Measurements from ENCODE around the gene ZNF579.

- TF ChIP-seq, protein P1, sequence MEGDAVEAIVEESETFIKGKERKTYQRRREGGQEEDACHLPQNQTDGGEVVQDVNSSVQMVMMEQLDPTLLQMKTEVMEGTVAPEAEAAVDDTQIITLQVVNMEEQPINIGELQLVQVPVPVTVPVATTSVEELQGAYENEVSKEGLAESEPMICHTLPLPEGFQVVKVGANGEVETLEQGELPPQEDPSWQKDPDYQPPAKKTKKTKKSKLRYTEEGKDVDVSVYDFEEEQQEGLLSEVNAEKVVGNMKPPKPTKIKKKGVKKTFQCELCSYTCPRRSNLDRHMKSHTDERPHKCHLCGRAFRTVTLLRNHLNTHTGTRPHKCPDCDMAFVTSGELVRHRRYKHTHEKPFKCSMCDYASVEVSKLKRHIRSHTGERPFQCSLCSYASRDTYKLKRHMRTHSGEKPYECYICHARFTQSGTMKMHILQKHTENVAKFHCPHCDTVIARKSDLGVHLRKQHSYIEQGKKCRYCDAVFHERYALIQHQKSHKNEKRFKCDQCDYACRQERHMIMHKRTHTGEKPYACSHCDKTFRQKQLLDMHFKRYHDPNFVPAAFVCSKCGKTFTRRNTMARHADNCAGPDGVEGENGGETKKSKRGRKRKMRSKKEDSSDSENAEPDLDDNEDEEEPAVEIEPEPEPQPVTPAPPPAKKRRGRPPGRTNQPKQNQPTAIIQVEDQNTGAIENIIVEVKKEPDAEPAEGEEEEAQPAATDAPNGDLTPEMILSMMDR (IDR thresholded peaks at IDR 0.05 in 8 of 11, conservative IDR thresholded peaks at IDR 0.05 in 3 of 11), result no peak
- no peak for TF ChIP-seq POLR2AphosphoS5 (IDR thresholded peaks at IDR 0.05)
These were observed 41.3 kb downstream of the ZNF579 start for GRCh38 chr19:55539090-55539984.
